Endothelial cell of umbilical vein (primary cell): Measurements from ENCODE around the gene MIGA2. TPM values are rescaled to one million over a fixed set of nuclear protein-coding genes. Genes with fewer than 3 reads are reported as not detected.

Source experiments
- BruUV-seq: library from RNA; stranded (reverse); fragments of 400-500 nt; replicated peaks from 2 replicates; lab custom pipeline; 2021; lab: Mats Ljungman, UMichigan
- CTCF ChIA-PET: fragments of 300-600, 350-600 bp; sonication (Branson Sonifier 250); formaldehyde crosslinking; loops from one replicate; lab custom pipeline; 2021; ENCODE audit warnings: antibody characterized with exemption, inconsistent platforms; lab: Charles Lee
- POLR2A ChIA-PET: fragments of 300-600, 350-600 bp; sonication (Branson Sonifier 250); formaldehyde crosslinking; loops from one replicate; lab custom pipeline; 2021; ENCODE audit warnings: antibody characterized with exemption, inconsistent platforms; lab: Charles Lee
- DNase-seq: peaks from one replicate; pipeline ENCODE4 v3.0.0-alpha.2; 2011; ENCODE audit warnings: low read depth, low spot score
- FAIRE-seq: peaks from 2 replicates; lab custom pipeline; 2011; peaks lifted over from hg19 to GRCh38; lab: Jason Lieb, UNC
- H2AFZ ChIP-seq: 2 replicates; pipeline ENCODE4 v1.6.0; 2012; ENCODE audit warnings: low read depth, low read length, control low read depth, inconsistent platforms
- H3K27ac ChIP-seq: 2 replicates; pipeline ENCODE4 v1.5.1; 2011; ENCODE audit warnings: low read depth, mild to moderate bottlenecking, control low read depth, low read length, moderate library complexity; ENCODE audit not compliant: insufficient read depth
- H3K27me3 ChIP-seq, 2 experiments: 2 replicates each; pipeline versions ENCODE4 v1.6.0 to v1.6.1; 2011; ENCODE audit warnings: low read length in 2 of 2, mixed read lengths in 1 of 2; ENCODE audit not compliant: control insufficient read depth in 2 of 2, insufficient read depth in 2 of 2
- H3K36me3 ChIP-seq, 2 experiments: 2 replicates in 1 of 2; 3 replicates in 1 of 2; pipeline ENCODE4 v1.5.1; 2011; ENCODE audit warnings: low read length in 2 of 2, mild to moderate bottlenecking in 1 of 2, moderate library complexity in 1 of 2; ENCODE audit not compliant: control insufficient read depth in 2 of 2, insufficient read depth in 2 of 2; ENCODE audit errors: extremely low read depth in 1 of 2
- H3K4me1 ChIP-seq: 3 replicates; pipeline ENCODE4 v1.5.1; 2011; ENCODE audit warnings: mild to moderate bottlenecking, low read length; ENCODE audit not compliant: control insufficient read depth, insufficient read depth; ENCODE audit errors: extremely low read depth
- H3K4me2 ChIP-seq: 2 replicates; pipeline ENCODE4 v1.6.1; 2011; ENCODE audit warnings: low read length, control low read depth, mixed read lengths; ENCODE audit not compliant: insufficient read depth
- H3K4me3 ChIP-seq, 3 experiments: fragments of 200-600 bp in 1 of 3; sonication (generic), shearing (Covaris generic) in 1 of 3; replicated peaks in 1 of 3; 2 replicates each; pipeline ENCODE4 v1.5.1; 2011 to 2016; ENCODE audit warnings: control low read depth in 3 of 3, low read length in 3 of 3, mild to moderate bottlenecking in 2 of 3, inconsistent platforms in 1 of 3, low read depth in 1 of 3, moderate library complexity in 1 of 3; ENCODE audit not compliant: insufficient read depth in 1 of 3
- H3K79me2 ChIP-seq: 2 replicates; pipeline ENCODE4 v1.6.0; 2012; ENCODE audit warnings: low read length, inconsistent platforms; ENCODE audit not compliant: control insufficient read depth, insufficient read depth
- H3K9ac ChIP-seq: replicated peaks from 2 replicates; pipeline ENCODE3; 2011; ENCODE audit warnings: low read length, control low read depth; ENCODE audit not compliant: insufficient read depth; ENCODE audit errors: extremely low read depth
- H3K9me1 ChIP-seq: replicated peaks from 3 replicates; pipeline ENCODE4 v1.6.0; 2011; ENCODE audit warnings: mild to moderate bottlenecking, low read length; ENCODE audit not compliant: control insufficient read depth, insufficient read depth; ENCODE audit errors: extremely low read depth
- H3K9me3 ChIP-seq: replicated peaks from 2 replicates; pipeline ENCODE4 v1.5.1; 2012; ENCODE audit warnings: low read length, inconsistent platforms; ENCODE audit not compliant: control insufficient read depth, insufficient read depth
- H4K20me1 ChIP-seq: replicated peaks from 2 replicates; pipeline ENCODE3; 2011; ENCODE audit warnings: mild to moderate bottlenecking, low read length; ENCODE audit not compliant: control insufficient read depth, insufficient read depth; ENCODE audit errors: extremely low read depth
- CTCF ChIP-seq, 2 donors: IDR thresholded peaks; 1 replicate in 1 of 2; 2 replicates in 1 of 2; pipeline ENCODE4 v1.5.1; 2011; ENCODE audit warnings: low read length in 2 of 2, mild to moderate bottlenecking in 2 of 2, moderate library complexity in 2 of 2, control low read depth in 1 of 2, inconsistent platforms in 1 of 2, low read depth in 1 of 2; ENCODE audit not compliant: insufficient read depth in 1 of 2; ENCODE audit errors: extremely low read depth in 1 of 2
- EZH2 ChIP-seq: IDR thresholded peaks from 2 replicates; pipeline ENCODE4 v1.6.1; 2012; ENCODE audit warnings: borderline replicate concordance, low read depth, mild to moderate bottlenecking, moderate library complexity, low read length, inconsistent platforms; ENCODE audit not compliant: severe bottlenecking
- FOS ChIP-seq: IDR thresholded peaks from 2 replicates; pipeline ENCODE4 v1.6.1; 2011; ENCODE audit warnings: mild to moderate bottlenecking, low read length, moderate library complexity, borderline replicate concordance; ENCODE audit not compliant: insufficient read depth
- GATA2 ChIP-seq: IDR thresholded peaks from 2 replicates; pipeline ENCODE4 v1.7.0; 2011; ENCODE audit warnings: low read depth, mild to moderate bottlenecking, moderate library complexity, mixed read lengths, low read length; ENCODE audit not compliant: insufficient read length, insufficient read depth
- JUN ChIP-seq: IDR thresholded peaks from 2 replicates; pipeline ENCODE4 v1.6.1; 2011; ENCODE audit warnings: borderline replicate concordance, low read depth; ENCODE audit not compliant: insufficient read length, insufficient read depth
- MAX ChIP-seq: IDR thresholded peaks from 2 replicates; pipeline ENCODE4 v1.6.1; 2011; ENCODE audit not compliant: insufficient read depth, insufficient read length
- MYC ChIP-seq: IDR thresholded peaks from one replicate; pipeline ENCODE4 v1.6.1; 2011; ENCODE audit warnings: mild to moderate bottlenecking, low read depth, low read length
- POLR2A ChIP-seq: IDR thresholded peaks from 2 replicates; pipeline ENCODE4 v1.6.1; 2012; ENCODE audit warnings: low read depth, mild to moderate bottlenecking, control low read depth, low read length
- POLR2AphosphoS5 ChIP-seq: IDR thresholded peaks from 2 replicates; pipeline ENCODE4 v1.6.1; 2012; ENCODE audit warnings: low read depth, mild to moderate bottlenecking, control low read depth, low read length, moderate library complexity; ENCODE audit not compliant: insufficient read depth
- dilution Hi-C: fragments of 300-500 bp; cut with MboI; formaldehyde crosslinking; loops from one replicate; pipeline ENCODE4 v1.15.0; 2019; ENCODE audit warnings: low sequenced_read_pairs; ENCODE audit not compliant: extremely low pct_ligation_motif_present
- intact Hi-C: fragments of 100-400 bp; cut with micrococcal nuclease; formaldehyde crosslinking; loops from one replicate; pipeline ENCODE4 v1.10.0; 2022
- polyA plus RNA-seq, 4 experiments: library from polyadenylated mRNA; depleted of rRNA in 3 of 4; stranded (reverse) in 3 of 4; unstranded in 1 of 4; fragments of >200 nt; gene quantifications; 2 replicates each; pipeline versions ENCODE4 v1.2.1 to v1.2.3, GENCODE V29; 2011 to 2012; ENCODE audit warnings: missing spikeins in 1 of 4
- total RNA-seq: library from RNA; stranded (reverse); gene quantifications from 2 replicates; pipeline ENCODE4 v1.2.3, GENCODE V29; 2021

The MIGA2 gene
- total and polyA plus RNA-seq, 2 donors (not counting 3 experiments of a cell fraction or from before 2014, with no cell fraction given) = 27.7 to 28.0 TPM

- intact Hi-C loops (no loop called here), dilution Hi-C loops (no loop called here)
- Histone ChIP-seq H3K9ac (no peak overlapping the region), H2AFZ (no peak overlapping the region), H3K79me2 (no peaks in the 10 kb centered on the region), H3K27ac (no peak overlapping the region), H3K27me3 (no peaks in the 10 kb centered on the region), H3K4me1 (no peaks in the 10 kb centered on the region), H3K4me3 (no peak overlapping the region), H3K9me3 (no peaks in the 10 kb centered on the region), H3K9me1 (no peaks in the 10 kb centered on the region), H4K20me1 (no peaks in the 10 kb centered on the region), H3K4me2 (no peak overlapping the region), H3K36me3 (peaks cover 0 to 16% of the 10 kb centered on the region in 2 experiments)
- no TSS peak for BruUV-seq
- ChIA-PET CTCF (no interaction called here), POLR2A (no interaction called here)
- DNase-seq = no peak
- no peak for TF ChIP-seq GATA2
- TF ChIP-seq JUN = no peak
- TF ChIP-seq POLR2AphosphoS5 = no peak
- TF ChIP-seq FOS = no peak
- no peak for TF ChIP-seq POLR2A
- no peak for TF ChIP-seq MAX
- no peak for TF ChIP-seq CTCF (IDR thresholded peaks at IDR 0.05; ENCODE audit: extremely low read depth in 1 of 2, insufficient read depth in 1 of 2, low read depth in 1 of 2, low read length in 2 of 2)
- no peak for TF ChIP-seq EZH2
- no peak for TF ChIP-seq MYC
- FAIRE-seq = no peak
Measured at GRCh38 chr9:129013674-129014073, 22.8 kb upstream of the MIGA2 start.
